Vagina (tissue), 2 donors: ENCODE measurements around the gene CASR.

Experiments used
- CTCF ChIP-seq, 3 experiments: fragments of 450-650 bp in 2 of 3; fragments of 200-600 bp in 1 of 3; sonication (generic) in 1 of 3; IDR thresholded peaks; one replicate each; pipeline ENCODE4 v1.5.1; 2017 to 2019; ENCODE audit warnings: antibody characterized with exemption in 3 of 3, mild to moderate bottlenecking in 2 of 3, moderate library complexity in 2 of 3
- POLR2AphosphoS5 ChIP-seq, 2 donors: sonication (generic); formaldehyde crosslinking; IDR thresholded peaks; one replicate each; pipeline ENCODE4 v1.9.0; 2017; ENCODE audit warnings: antibody characterized with exemption in 2 of 2, mild to moderate bottlenecking in 2 of 2, low read depth in 1 of 2; ENCODE audit not compliant: insufficient read depth in 1 of 2

- TF ChIP-seq CTCF (IDR thresholded peaks at IDR 0.05) (no peak), POLR2AphosphoS5 (IDR thresholded peaks at IDR 0.05; ENCODE audit: insufficient read depth in 1 of 2, low read depth in 1 of 2) (no peak)
Measured at GRCh38 chr3:122255757-122256439, 72.4 kb downstream of the CASR start.
